Thoracic aorta (tissue), 2 donors: ENCODE measurements around the gene EAPP. TPM values are rescaled to one million over a fixed set of nuclear protein-coding genes. Genes with fewer than 3 reads are reported as not detected.
A peak's percentile ranks its signal among the peaks of the same experiment; 100 is the strongest.
"Not testable (repeated sequence)": the region's sequence is repeated elsewhere in the genome, so short reads cannot be mapped to it uniquely, and the experiment has no call there.

ENCODE experiments used
- ATAC-seq: fragments of 150-250 bp; one replicate; pipeline ENCODE4 v1.8.0; 2017; ENCODE audit warnings: low read depth; ENCODE audit not compliant: insufficient number of reproducible peaks, low FRiP score
- DNase-seq: peaks from one replicate; pipeline ENCODE4 v3.0.0-alpha.2; 2020; ENCODE audit warnings: low spot score
- H3K27ac ChIP-seq, 2 donors: fragments of 200-600 bp; sonication (generic); 1 replicate in 1 of 2; 2 replicates in 1 of 2; pipeline ENCODE4 v1.5.1; 2016; ENCODE audit warnings: mild to moderate bottlenecking in 2 of 2, moderate library complexity in 2 of 2
- H3K27me3 ChIP-seq: fragments of 200-600 bp; sonication (generic); replicated peaks from 2 replicates; pipeline ENCODE4 v1.6.0; 2016; ENCODE audit warnings: mild to moderate bottlenecking; ENCODE audit not compliant: insufficient read depth
- H3K36me3 ChIP-seq: fragments of 200-600 bp; sonication (generic); one replicate; pipeline ENCODE4 v1.5.1; 2016
- H3K4me1 ChIP-seq, 2 donors: fragments of 200-600 bp; sonication (generic); 1 replicate in 1 of 2; 2 replicates in 1 of 2; pipeline versions ENCODE4 v1.5.1 to v1.6.0; 2016; ENCODE audit warnings: low read depth in 2 of 2, mild to moderate bottlenecking in 1 of 2; ENCODE audit not compliant: control insufficient read depth in 1 of 2
- H3K4me3 ChIP-seq: fragments of 200-600 bp; sonication (generic); 2 replicates; pipeline ENCODE4 v1.5.1; 2016; ENCODE audit warnings: mild to moderate bottlenecking
- H3K9me3 ChIP-seq: fragments of 200-600 bp; sonication (generic); 2 replicates; pipeline ENCODE4 v1.5.1; 2016
- total RNA-seq, 2 donors: library from RNA; depleted of rRNA; stranded (reverse); fragments of >200 nt; gene quantifications; one replicate each; pipeline versions ENCODE4 v1.1.0 to v1.2.3, GENCODE V29; 2016
- TF ChIP-seq, protein P1 (sequence below): fragments of 200-600 bp; sonication (generic); IDR thresholded peaks from one replicate; pipeline ENCODE4 v1.5.1; 2019; ENCODE audit warnings: antibody characterized with exemption

EAPP gene
- total RNA-seq, 2 donors from 2014 or later, result 24.9 to 32.8 TPM

DNA sequence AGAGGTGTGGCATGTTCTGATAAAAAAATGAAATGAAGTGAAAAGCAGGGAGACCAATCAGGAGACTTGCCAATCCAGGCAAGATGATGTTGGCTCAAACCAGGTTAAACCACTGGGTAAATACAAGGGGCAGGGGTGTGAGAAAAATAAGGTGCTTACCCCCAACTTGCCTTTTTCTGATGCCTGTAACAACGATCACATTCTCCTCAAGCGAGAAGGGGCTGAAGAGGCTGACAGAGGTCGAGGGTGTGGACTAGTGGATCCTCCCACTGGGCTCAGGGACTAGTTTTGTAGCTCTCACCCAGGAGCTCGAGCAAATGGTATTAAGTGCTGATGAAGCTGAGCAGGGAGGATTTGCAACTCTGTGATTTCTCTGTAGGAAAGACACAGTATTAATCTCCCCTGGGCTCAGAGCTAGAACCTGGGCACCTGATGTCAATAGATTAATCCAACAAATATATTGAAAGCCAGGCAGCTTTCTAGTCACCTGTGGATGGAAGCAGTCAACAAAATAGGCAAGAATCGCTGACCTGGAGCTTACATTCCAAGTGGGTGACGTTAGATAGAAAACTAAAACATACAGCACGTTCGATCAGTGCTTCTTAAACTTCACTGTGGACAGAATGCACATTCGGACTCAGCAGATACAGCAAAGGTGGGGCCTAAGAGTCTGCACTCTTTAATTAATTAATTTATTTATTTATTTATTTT, 15.2 kb upstream of the EAPP start:
- H3K27me3 ChIP-seq, result no peaks in the 10 kb centered on the region

DNA sequence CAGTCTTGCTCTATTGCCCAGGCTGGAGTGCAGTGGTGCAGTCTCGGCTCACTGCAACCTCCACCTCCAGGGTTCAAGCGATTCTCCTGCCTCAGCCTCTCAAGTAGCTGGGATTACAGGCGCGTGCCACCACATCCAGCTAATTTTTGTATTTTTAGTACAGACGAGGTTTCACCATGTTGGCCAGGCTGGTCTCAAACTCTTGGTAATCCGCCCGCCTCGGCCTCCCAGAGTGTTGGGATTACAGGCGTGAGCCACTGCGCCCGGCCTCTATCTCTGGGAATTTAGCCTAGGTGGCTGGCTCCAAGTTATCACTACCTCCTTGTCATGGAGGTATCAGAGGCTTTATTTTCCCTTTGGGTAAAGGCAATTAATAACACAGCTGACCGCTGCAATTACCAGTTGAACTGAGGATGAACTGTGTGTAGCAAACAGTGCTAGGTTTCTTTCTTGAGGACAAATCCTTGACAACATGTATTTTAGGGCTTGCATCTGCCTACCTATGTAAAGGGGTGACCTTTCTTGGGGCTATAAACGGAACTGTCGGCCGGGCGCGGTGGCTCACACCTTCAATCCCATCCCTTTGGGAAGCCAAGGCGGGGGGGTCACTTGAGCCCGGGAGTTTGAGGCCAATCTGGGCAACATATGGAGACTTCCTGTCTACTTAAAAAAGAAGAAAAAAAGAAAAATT, 9.9 kb upstream of the EAPP start:
- not testable (repeated sequence) for H3K27me3 ChIP-seq, H3K36me3 ChIP-seq, DNase-seq, H3K9me3 ChIP-seq, H3K27ac ChIP-seq, H3K4me3 ChIP-seq, H3K4me1 ChIP-seq, ATAC-seq

More for the DNA sequence above, 15.2 kb upstream of the EAPP start:
- H3K36me3 ChIP-seq, result no peaks in the 10 kb centered on the region
- H3K4me3 ChIP-seq, result peak overlapping the region; percentile 6
- ATAC-seq (no peak), DNase-seq (no peak)
- peaks cover 0 to 5% of the 10 kb centered on the region in 2 donors for H3K4me1 ChIP-seq
- peak overlapping the region; percentile 53 to 61 for H3K27ac ChIP-seq
- H3K9me3 ChIP-seq, result no peaks in the 10 kb centered on the region
- TF ChIP-seq, protein P1, sequence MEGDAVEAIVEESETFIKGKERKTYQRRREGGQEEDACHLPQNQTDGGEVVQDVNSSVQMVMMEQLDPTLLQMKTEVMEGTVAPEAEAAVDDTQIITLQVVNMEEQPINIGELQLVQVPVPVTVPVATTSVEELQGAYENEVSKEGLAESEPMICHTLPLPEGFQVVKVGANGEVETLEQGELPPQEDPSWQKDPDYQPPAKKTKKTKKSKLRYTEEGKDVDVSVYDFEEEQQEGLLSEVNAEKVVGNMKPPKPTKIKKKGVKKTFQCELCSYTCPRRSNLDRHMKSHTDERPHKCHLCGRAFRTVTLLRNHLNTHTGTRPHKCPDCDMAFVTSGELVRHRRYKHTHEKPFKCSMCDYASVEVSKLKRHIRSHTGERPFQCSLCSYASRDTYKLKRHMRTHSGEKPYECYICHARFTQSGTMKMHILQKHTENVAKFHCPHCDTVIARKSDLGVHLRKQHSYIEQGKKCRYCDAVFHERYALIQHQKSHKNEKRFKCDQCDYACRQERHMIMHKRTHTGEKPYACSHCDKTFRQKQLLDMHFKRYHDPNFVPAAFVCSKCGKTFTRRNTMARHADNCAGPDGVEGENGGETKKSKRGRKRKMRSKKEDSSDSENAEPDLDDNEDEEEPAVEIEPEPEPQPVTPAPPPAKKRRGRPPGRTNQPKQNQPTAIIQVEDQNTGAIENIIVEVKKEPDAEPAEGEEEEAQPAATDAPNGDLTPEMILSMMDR, result no peak

DNA sequence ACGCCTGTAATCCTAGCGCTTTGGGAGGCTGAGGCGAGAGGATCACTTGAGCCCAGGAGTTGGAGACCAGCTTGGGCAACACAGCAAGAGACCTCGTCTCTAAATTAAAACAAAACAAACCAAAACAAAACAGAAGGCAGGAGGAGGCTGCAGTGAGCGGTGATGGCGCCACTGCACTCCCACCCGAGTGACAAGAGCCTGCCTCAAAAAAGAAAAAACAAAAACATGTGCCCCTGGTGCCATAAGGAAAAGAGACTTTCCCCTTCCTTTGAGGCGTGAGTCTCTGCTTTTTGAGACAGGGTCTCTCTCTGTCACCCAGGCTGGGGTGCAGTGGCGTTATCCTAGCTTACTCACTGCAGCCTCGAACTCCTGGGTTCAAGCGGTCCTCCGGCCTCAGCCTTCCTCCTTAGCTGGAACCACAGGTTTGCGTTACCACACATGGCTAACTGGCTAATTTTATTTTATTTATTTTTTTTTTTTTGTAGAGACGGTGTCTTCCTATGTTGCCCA, 9.0 kb upstream of the EAPP start:
- no peak for ATAC-seq
- Histone ChIP-seq H3K9me3 (no peaks in the 10 kb centered on the region), H3K27ac (peak overlapping the region in 1 of 2 donors; percentile 64), H3K4me3 (no peak overlapping the region), H3K27me3 (no peaks in the 10 kb centered on the region), H3K36me3 (no peaks in the 10 kb centered on the region), H3K4me1 (no peaks in the 10 kb centered on the region)
- TF ChIP-seq, protein P1, result no peak
- DNase-seq, result no peak

DNA sequence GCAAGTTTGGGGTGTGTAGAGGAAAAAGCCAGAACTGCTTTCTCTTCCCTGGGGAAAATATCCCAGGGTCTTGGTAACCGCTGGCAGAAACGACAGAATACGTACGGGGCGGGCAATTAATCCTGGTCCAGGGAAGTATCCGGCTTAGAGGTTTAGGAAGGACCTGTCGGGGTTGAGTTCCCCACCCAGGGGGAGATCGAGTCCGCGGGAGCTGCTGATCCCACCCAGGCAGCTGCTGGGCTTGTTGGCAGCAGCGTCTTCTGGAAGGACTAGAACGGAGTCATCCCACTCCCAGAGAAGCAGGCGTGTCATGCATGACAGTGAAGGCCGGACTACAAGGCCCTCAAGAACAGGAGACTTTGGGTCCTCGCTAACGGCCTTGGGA, 7.6 kb upstream of the EAPP start:
- H3K27ac ChIP-seq, H3K36me3 ChIP-seq, H3K4me3 ChIP-seq, ATAC-seq, H3K27me3 ChIP-seq, H3K9me3 ChIP-seq, H3K4me1 ChIP-seq, DNase-seq: not testable (repeated sequence)

DNA sequence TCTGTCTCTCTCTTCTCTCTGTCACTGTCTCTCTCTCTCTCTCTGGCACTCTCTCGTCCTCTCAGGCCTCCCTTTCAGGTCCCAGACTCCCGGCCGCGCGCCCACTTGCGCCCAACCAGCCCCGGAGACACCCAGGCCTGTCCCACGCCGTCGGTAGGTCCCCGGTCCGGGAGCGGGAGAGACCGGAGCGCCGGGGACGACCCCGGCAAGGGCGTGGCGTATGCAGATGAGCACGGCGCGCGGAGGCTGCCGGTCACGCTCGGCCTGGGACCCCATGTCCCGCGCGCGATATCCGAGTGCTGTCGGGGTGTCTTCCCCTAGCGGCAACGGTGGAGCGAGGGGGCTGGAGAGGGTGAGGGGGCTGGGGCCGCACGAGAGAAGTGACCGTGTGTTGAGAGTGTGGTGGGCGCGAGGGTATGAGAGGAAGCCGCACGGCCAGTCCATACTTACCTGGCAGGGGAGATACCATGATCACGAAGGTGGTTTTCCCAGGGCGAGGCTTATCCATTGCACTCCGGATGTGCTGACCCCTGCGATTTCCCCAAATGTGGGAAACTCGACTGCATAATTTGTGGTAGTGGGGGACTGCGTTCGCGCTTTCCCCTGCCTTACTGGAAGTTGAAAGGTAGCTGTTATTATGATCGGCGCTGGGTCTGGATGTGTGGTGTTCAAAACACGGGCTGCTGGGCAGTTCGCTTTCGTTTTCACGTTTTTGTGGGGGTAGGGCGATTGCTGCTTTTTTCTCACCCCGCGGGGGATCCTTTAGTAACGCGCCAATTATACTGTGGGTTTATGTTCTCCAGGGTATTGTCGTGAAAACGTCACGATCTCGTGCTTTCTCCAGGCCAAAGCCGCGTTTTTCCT, 7.0 kb upstream of the EAPP start:
- not testable (repeated sequence) for H3K4me1 ChIP-seq, H3K4me3 ChIP-seq, H3K9me3 ChIP-seq, DNase-seq, H3K27ac ChIP-seq, H3K27me3 ChIP-seq, H3K36me3 ChIP-seq
- peak; percentile 86 for ATAC-seq

DNA sequence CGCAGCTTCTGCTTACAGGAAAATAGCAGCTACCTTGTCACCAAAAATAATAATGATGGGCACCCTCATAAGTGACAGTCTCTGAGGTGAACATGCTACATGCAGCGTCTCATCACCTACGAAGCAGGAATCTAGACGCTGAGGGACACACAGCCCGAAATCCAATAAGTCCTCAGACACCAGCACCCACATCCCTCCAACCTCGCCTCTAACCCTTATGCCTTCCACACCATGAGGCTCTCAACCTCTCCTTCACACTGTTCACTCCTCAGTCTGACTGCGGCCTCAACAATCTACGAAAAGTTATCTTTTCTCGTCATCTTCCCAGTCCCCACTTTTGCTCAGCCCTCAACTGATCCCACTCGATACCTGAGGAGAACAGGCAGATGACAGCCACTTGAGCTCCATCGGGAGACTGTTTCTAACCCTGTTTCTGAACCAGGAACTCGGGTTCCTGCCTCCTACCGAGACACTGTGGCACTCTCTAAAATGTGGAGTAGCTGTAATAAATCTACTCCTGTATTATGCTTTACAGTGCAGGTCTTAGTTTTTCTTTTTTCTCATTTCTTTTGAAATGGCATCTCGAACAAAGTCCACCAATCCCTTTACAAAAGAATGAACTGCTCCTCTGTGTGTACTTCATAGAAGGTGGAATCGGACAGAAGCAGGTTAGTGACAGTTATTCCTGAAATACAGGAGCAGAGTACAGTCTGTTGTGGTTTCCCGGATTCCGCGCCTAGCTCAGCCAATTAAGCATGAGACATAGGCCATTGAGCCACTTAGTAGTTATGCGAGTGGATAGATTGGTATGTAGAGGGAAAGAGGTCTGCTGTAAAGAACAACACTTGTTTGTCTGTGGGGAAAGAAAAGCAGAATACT, 919 bp upstream of the EAPP start:
- H3K4me3 ChIP-seq, result peak overlapping the region; percentile 90
- peaks cover 17 to 22% of the 10 kb centered on the region in 2 donors for H3K4me1 ChIP-seq
- H3K9me3 ChIP-seq, H3K36me3 ChIP-seq, ATAC-seq, H3K27me3 ChIP-seq, DNase-seq: not testable (repeated sequence)
- peak overlapping the region; percentile 94 to 98 for H3K27ac ChIP-seq
